HepG2 (cell line): ENCODE measurements around the gene IL27RA. TPM values are rescaled to one million over a fixed set of nuclear protein-coding genes. Genes with fewer than 3 reads are reported as not detected.

ENCODE experiments used
- ATAC-seq: fragments of 200-7000 bp; cut with Tn5 transposase; 3 replicates; pipeline ENCODE4 v1.9.1; 2020; ENCODE audit warnings: mild to moderate bottlenecking, moderate library complexity
- BruUV-seq: library from RNA; stranded (reverse); fragments of 400-500 nt; replicated peaks from 2 replicates; lab custom pipeline; 2021; lab: Mats Ljungman, UMichigan
- CTCF ChIA-PET: fragments of 300-600 bp; formaldehyde crosslinking; extraction: SDS; loops from one replicate; lab custom pipeline; 2021; ENCODE audit warnings: low total read pairs, inconsistent platforms, low intra/inter-chr PET ratio; lab: Yijun Ruan, JAX
- POLR2A ChIA-PET: fragments of 350-600 bp; sonication (Branson Sonifier 250); formaldehyde crosslinking; loops from one replicate; lab custom pipeline; 2020; ENCODE audit warnings: antibody characterized with exemption, inconsistent platforms; lab: Yijun Ruan, JAX
- DNase-seq: peaks from one replicate; pipeline ENCODE4 v3.0.0-alpha.2; 2015; ENCODE audit warnings: low spot score
- FAIRE-seq: peaks from 3 replicates; lab custom pipeline; 2011; peaks lifted over from hg19 to GRCh38; lab: Jason Lieb, UNC
- H2AFZ ChIP-seq: one replicate; pipeline ENCODE4 v1.6.1; 2011; ENCODE audit warnings: low read length, inconsistent platforms
- H3K27ac ChIP-seq: fragments of 300-600 bp; 3 replicates; pipeline ENCODE4 v1.8.0; 2011; ENCODE audit warnings: mixed run types, mild to moderate bottlenecking, mixed read lengths, low read length, inconsistent platforms; ENCODE audit not compliant: insufficient read depth; ENCODE audit errors: extremely low read length
- H3K27me3 ChIP-seq, 2 experiments: fragments of 200-600 bp in 1 of 2; 2 replicates in 1 of 2; 3 replicates in 1 of 2; pipeline versions ENCODE4 v1.6.0 to v1.8.0; 2011; ENCODE audit warnings: low read length in 2 of 2, mild to moderate bottlenecking in 2 of 2, moderate library complexity in 2 of 2, inconsistent platforms in 1 of 2; ENCODE audit not compliant: insufficient read depth in 2 of 2, control insufficient read depth in 1 of 2
- H3K36me3 ChIP-seq, 2 experiments: fragments of 200-600 bp in 1 of 2; replicated peaks in 1 of 2; 2 replicates in 1 of 2; 3 replicates in 1 of 2; pipeline versions ENCODE4 v1.5.1 to v1.8.0; 2011; ENCODE audit warnings: low read length in 2 of 2, inconsistent platforms in 1 of 2; ENCODE audit not compliant: insufficient read depth in 2 of 2, control insufficient read depth in 1 of 2
- H3K4me1 ChIP-seq: 2 replicates; pipeline ENCODE4 v1.5.1; 2012; ENCODE audit warnings: low read length, inconsistent platforms; ENCODE audit not compliant: insufficient read depth
- H3K4me2 ChIP-seq: 2 replicates; pipeline ENCODE4 v1.6.0; 2011; ENCODE audit warnings: low read depth, low read length, inconsistent platforms
- H3K4me3 ChIP-seq, 3 experiments: fragments of 200-600 bp in 1 of 3; sonication (generic), shearing (Covaris generic) in 1 of 3; replicated peaks in 1 of 3; 2 replicates each; pipeline ENCODE4 v1.5.1; 2011 to 2016; ENCODE audit warnings: low read length in 3 of 3, inconsistent platforms in 2 of 3, low read depth in 2 of 3, mild to moderate bottlenecking in 2 of 3, control low read depth in 1 of 3, mixed read lengths in 1 of 3; ENCODE audit not compliant: insufficient read depth in 1 of 3
- H3K79me2 ChIP-seq: one replicate; pipeline ENCODE4 v1.6.1; 2011; ENCODE audit warnings: low read length, inconsistent platforms; ENCODE audit not compliant: insufficient read depth
- H3K9ac ChIP-seq: 2 replicates; pipeline ENCODE4 v1.6.0; 2011; ENCODE audit warnings: mild to moderate bottlenecking, low read depth, low read length, inconsistent platforms; ENCODE audit not compliant: insufficient read depth
- H3K9me3 ChIP-seq: 2 replicates; pipeline ENCODE4 v1.5.1; 2012; ENCODE audit warnings: mild to moderate bottlenecking, low read length
- H4K20me1 ChIP-seq: 2 replicates; pipeline ENCODE4 v1.6.0; 2011; ENCODE audit warnings: inconsistent platforms, mild to moderate bottlenecking, low read length, moderate library complexity; ENCODE audit not compliant: insufficient read depth
- ATF7-NPFF ChIP-seq: sonication (generic); formaldehyde crosslinking; IDR thresholded peaks from 2 replicates; pipeline ENCODE4 v1.8.1; 2023; ENCODE audit warnings: mild to moderate bottlenecking, low read depth, missing genetic modification reagents, moderate library complexity
- CBX5 ChIP-seq: sonication (generic); formaldehyde crosslinking; IDR thresholded peaks from 2 replicates; pipeline ENCODE4 v1.4.0; 2020; ENCODE audit warnings: missing genetic modification reagents, borderline replicate concordance
- CSRNP1 ChIP-seq: sonication (generic); formaldehyde crosslinking; IDR thresholded peaks from 2 replicates; pipeline ENCODE4 v1.8.1; 2023; ENCODE audit warnings: mild to moderate bottlenecking, missing genetic modification reagents
- MIER3 ChIP-seq: IDR thresholded peaks from 2 replicates; pipeline ENCODE4 v1.6.1; 2016; ENCODE audit warnings: missing compliant biosample characterization, borderline replicate concordance
- NCOA1 ChIP-seq: sonication (generic); formaldehyde crosslinking; IDR thresholded peaks from 2 replicates; pipeline ENCODE4 v1.9.0; 2021; ENCODE audit warnings: missing genetic modification reagents
- PLRG1 ChIP-seq: fragments of 450-650 bp; conservative IDR thresholded peaks from 2 replicates; pipeline ENCODE4 v1.6.1; 2016
- POGZ ChIP-seq: sonication (generic); formaldehyde crosslinking; IDR thresholded peaks from 2 replicates; pipeline ENCODE4 v1.4.0; 2020; ENCODE audit warnings: mild to moderate bottlenecking, missing genetic modification reagents
- TARDBP ChIP-seq: sonication (generic); formaldehyde crosslinking; IDR thresholded peaks from 2 replicates; pipeline ENCODE4 v1.8.0; 2022; ENCODE audit warnings: mild to moderate bottlenecking, missing genetic modification reagents
- ZNF121 ChIP-seq: sonication (generic); formaldehyde crosslinking; IDR thresholded peaks from 2 replicates; pipeline ENCODE4 v1.5.0; 2020; ENCODE audit warnings: mild to moderate bottlenecking, missing genetic modification reagents
- ZNF260 ChIP-seq: sonication (generic); formaldehyde crosslinking; IDR thresholded peaks from 2 replicates; pipeline ENCODE4 v1.4.0; 2020; ENCODE audit warnings: missing genetic modification reagents, low read depth, mild to moderate bottlenecking, borderline replicate concordance
- ZNF382 ChIP-seq: sonication (generic); formaldehyde crosslinking; IDR thresholded peaks from 2 replicates; pipeline ENCODE4 v1.5.0; 2020; ENCODE audit warnings: missing genetic modification reagents, mild to moderate bottlenecking, borderline replicate concordance
- ZNF629 ChIP-seq: sonication (generic); formaldehyde crosslinking; conservative IDR thresholded peaks from 2 replicates; pipeline ENCODE4 v1.5.0; 2020; ENCODE audit warnings: missing genetic modification reagents
- ZSCAN29 ChIP-seq: sonication (generic); formaldehyde crosslinking; conservative IDR thresholded peaks from 2 replicates; pipeline ENCODE4 v1.4.0; 2020; ENCODE audit warnings: mild to moderate bottlenecking, missing genetic modification reagents
- WGBS: methylation state at CpG from one replicate; pipeline ENCODE4 v1.1.6; 2017; ENCODE audit warnings: low lambda C conversion rate; 5-methylcytosine and 5-hydroxymethylcytosine counted together
- in situ Hi-C: cut with HindIII; loops from 2 replicates; pipeline ENCODE4 v1.10.0; 2017; ENCODE audit warnings: low pct_unique_long_range_greater_than_20kb; ENCODE audit not compliant: extremely low pct_ligation_motif_present
- intact Hi-C: fragments of 100-400 bp; cut with micrococcal nuclease; formaldehyde crosslinking; loops from one replicate; pipeline ENCODE4 v1.10.0; 2022; ENCODE audit not compliant: unreplicated experiment
- polyA plus RNA-seq, 8 experiments: library from polyadenylated mRNA; depleted of rRNA in 3 of 8; stranded (reverse) in 7 of 8; unstranded in 1 of 8; fragments of >200 nt; fragmentation: Illumina TruSeq in 4 of 8; extraction: Trizol in 4 of 8; gene quantifications; 2 replicates each; pipeline versions ENCODE4 v1.2.1 to v1.2.3, GENCODE V29; 2011 to 2016; ENCODE audit warnings: low read depth in 4 of 8, missing spikeins in 1 of 8, mixed read lengths in 1 of 8; ENCODE audit not compliant: insufficient read depth in 1 of 8
- total RNA-seq, 5 experiments: library from RNA; depleted of rRNA; stranded (reverse); fragments of >200 nt; fragmentation: Illumina TruSeq; extraction: Trizol; gene quantifications; 2 replicates each; pipeline ENCODE4 v1.2.3, GENCODE V29; 2016; ENCODE audit warnings: low read depth in 1 of 5
- TF ChIP-seq, protein P1 (sequence below): sonication (generic); formaldehyde crosslinking; IDR thresholded peaks from 2 replicates; pipeline ENCODE4 v1.9.0; 2022; ENCODE audit warnings: low read depth, missing genetic modification reagents
- TF ChIP-seq, protein P2 (sequence below): sonication (generic); formaldehyde crosslinking; IDR thresholded peaks from 2 replicates; pipeline ENCODE4 v1.5.1; 2020; ENCODE audit warnings: mild to moderate bottlenecking, moderate library complexity, missing genetic modification reagents
- TF ChIP-seq, protein P3 (sequence below): sonication (generic); formaldehyde crosslinking; IDR thresholded peaks from 2 replicates; pipeline ENCODE4 v1.4.0; 2020; ENCODE audit warnings: missing genetic modification reagents, borderline replicate concordance

IL27RA gene
- total and polyA plus RNA-seq, 2 of the 13 experiments (the other 11 are each of a cell fraction or from before 2014, with no cell fraction given) = 3.5 to 8.1 TPM

- H4K20me1 ChIP-seq = no peaks in the 10 kb centered on the region
- peak overlapping the region; percentile 5 for H3K27ac ChIP-seq
- ChIA-PET CTCF (no interaction called here), POLR2A (no interaction called here)
- FAIRE-seq = no peak
- H3K4me1 ChIP-seq = peaks cover 35% of the 10 kb centered on the region
- no TSS peak for BruUV-seq
- intact Hi-C loops = no loop called here
- peak; percentile 18 for DNase-seq
- 85% methylated on average over 24 of the region's 25 CpGs for WGBS
- ATAC-seq = no peak; the same call in 2 of the 3 replicates
- H3K4me2 ChIP-seq = no peak overlapping the region
- no peak overlapping the region for H3K9ac ChIP-seq
- H3K27me3 ChIP-seq = no peaks in the 10 kb centered on the region
- no peak overlapping the region for H3K4me3 ChIP-seq
- peaks cover 6 to 16% of the 10 kb centered on the region in 2 experiments; a peak in 3 of 5 replicates for H3K36me3 ChIP-seq
- no peak overlapping the region for H2AFZ ChIP-seq
- H3K9me3 ChIP-seq = no peaks in the 10 kb centered on the region
- in situ Hi-C loops = no loop called here
- no peaks in the 10 kb centered on the region for H3K79me2 ChIP-seq
- no peak for TF ChIP-seq CBX5 (CRISPR knock-in tag)
- no peak for TF ChIP-seq POGZ (CRISPR knock-in tag)
- TF ChIP-seq, protein P1, sequence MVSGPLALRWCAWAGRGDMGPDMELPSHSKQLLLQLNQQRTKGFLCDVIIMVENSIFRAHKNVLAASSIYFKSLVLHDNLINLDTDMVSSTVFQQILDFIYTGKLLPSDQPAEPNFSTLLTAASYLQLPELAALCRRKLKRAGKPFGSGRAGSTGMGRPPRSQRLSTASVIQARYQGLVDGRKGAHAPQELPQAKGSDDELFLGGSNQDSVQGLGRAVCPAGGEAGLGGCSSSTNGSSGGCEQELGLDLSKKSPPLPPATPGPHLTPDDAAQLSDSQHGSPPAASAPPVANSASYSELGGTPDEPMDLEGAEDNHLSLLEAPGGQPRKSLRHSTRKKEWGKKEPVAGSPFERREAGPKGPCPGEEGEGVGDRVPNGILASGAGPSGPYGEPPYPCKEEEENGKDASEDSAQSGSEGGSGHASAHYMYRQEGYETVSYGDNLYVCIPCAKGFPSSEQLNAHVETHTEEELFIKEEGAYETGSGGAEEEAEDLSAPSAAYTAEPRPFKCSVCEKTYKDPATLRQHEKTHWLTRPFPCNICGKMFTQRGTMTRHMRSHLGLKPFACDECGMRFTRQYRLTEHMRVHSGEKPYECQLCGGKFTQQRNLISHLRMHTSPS (CRISPR knock-in tag) = no peak
- TF ChIP-seq MIER3 (CRISPR knock-in tag) = no peak
- 0 out of 2 replicates have a peak, but pooled peaks have one; percentile 25 for TF ChIP-seq ZNF629 (CRISPR knock-in tag)
- TF ChIP-seq, protein P2, sequence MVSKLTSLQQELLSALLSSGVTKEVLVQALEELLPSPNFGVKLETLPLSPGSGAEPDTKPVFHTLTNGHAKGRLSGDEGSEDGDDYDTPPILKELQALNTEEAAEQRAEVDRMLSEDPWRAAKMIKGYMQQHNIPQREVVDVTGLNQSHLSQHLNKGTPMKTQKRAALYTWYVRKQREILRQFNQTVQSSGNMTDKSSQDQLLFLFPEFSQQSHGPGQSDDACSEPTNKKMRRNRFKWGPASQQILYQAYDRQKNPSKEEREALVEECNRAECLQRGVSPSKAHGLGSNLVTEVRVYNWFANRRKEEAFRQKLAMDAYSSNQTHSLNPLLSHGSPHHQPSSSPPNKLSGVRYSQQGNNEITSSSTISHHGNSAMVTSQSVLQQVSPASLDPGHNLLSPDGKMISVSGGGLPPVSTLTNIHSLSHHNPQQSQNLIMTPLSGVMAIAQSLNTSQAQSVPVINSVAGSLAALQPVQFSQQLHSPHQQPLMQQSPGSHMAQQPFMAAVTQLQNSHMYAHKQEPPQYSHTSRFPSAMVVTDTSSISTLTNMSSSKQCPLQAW (CRISPR knock-in tag) = 0 out of 2 replicates have a peak, but pooled peaks have one; percentile 21
- TF ChIP-seq PLRG1 = no peak
- TF ChIP-seq ZNF260 = no peak
- TF ChIP-seq TARDBP (CRISPR knock-in tag) = 0 out of 2 replicates have a peak, but pooled peaks have one; percentile 36
- 0 out of 2 replicates have a peak, but pooled peaks have one; percentile 37 for TF ChIP-seq ZNF121 (CRISPR knock-in tag)
- TF ChIP-seq, protein P3, sequence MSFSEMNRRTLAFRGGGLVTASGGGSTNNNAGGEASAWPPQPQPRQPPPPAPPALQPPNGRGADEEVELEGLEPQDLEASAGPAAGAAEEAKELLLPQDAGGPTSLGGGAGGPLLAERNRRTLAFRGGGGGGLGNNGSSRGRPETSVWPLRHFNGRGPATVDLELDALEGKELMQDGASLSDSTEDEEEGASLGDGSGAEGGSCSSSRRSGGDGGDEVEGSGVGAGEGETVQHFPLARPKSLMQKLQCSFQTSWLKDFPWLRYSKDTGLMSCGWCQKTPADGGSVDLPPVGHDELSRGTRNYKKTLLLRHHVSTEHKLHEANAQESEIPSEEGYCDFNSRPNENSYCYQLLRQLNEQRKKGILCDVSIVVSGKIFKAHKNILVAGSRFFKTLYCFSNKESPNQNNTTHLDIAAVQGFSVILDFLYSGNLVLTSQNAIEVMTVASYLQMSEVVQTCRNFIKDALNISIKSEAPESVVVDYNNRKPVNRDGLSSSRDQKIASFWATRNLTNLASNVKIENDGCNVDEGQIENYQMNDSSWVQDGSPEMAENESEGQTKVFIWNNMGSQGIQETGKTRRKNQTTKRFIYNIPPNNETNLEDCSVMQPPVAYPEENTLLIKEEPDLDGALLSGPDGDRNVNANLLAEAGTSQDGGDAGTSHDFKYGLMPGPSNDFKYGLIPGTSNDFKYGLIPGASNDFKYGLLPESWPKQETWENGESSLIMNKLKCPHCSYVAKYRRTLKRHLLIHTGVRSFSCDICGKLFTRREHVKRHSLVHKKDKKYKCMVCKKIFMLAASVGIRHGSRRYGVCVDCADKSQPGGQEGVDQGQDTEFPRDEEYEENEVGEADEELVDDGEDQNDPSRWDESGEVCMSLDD (CRISPR knock-in tag) = no peak
- TF ChIP-seq ATF7-NPFF = no peak
- TF ChIP-seq ZNF382 = no peak
- TF ChIP-seq CSRNP1 (CRISPR knock-in tag) = no peak
- no peak for TF ChIP-seq ZSCAN29 (CRISPR knock-in tag)
- TF ChIP-seq NCOA1 (CRISPR knock-in tag) = no peak
Measured at GRCh38 chr19:13984875-13985741, 46.5 kb upstream of the IL27RA start.
